ENCODE measurements around the gene HDGFL3. TPM values are rescaled to one million over a fixed set of nuclear protein-coding genes. Genes with fewer than 3 reads are reported as not detected.

Gene HDGFL3
- total and polyA plus RNA-seq, 9 of the 15 experiments (the other 6 are each of a cell fraction or from before 2014, with no cell fraction given): 6.7 to 42.0 (median 31.4) TPM

DNA sequence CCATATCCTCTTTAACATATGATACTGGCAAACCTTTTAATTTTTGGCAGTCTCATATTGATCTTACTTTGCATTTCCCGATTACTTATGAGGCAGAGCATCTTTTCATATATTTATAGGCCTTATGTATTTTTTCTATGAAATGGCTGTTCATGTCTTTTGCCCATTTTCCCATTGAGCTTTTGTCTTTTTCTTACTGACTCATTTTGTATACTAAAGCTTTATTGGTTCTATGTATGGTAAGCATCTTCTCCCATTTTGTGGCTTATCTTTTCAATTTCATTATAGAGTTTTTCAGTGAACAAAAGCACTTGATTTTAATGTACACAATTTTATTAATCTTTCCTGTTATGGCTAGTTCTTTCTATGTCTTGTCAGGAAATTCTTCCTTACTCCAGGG lies 17.2 kb downstream of the HDGFL3 start (continued):
- TF ChIP-seq, protein P1, sequence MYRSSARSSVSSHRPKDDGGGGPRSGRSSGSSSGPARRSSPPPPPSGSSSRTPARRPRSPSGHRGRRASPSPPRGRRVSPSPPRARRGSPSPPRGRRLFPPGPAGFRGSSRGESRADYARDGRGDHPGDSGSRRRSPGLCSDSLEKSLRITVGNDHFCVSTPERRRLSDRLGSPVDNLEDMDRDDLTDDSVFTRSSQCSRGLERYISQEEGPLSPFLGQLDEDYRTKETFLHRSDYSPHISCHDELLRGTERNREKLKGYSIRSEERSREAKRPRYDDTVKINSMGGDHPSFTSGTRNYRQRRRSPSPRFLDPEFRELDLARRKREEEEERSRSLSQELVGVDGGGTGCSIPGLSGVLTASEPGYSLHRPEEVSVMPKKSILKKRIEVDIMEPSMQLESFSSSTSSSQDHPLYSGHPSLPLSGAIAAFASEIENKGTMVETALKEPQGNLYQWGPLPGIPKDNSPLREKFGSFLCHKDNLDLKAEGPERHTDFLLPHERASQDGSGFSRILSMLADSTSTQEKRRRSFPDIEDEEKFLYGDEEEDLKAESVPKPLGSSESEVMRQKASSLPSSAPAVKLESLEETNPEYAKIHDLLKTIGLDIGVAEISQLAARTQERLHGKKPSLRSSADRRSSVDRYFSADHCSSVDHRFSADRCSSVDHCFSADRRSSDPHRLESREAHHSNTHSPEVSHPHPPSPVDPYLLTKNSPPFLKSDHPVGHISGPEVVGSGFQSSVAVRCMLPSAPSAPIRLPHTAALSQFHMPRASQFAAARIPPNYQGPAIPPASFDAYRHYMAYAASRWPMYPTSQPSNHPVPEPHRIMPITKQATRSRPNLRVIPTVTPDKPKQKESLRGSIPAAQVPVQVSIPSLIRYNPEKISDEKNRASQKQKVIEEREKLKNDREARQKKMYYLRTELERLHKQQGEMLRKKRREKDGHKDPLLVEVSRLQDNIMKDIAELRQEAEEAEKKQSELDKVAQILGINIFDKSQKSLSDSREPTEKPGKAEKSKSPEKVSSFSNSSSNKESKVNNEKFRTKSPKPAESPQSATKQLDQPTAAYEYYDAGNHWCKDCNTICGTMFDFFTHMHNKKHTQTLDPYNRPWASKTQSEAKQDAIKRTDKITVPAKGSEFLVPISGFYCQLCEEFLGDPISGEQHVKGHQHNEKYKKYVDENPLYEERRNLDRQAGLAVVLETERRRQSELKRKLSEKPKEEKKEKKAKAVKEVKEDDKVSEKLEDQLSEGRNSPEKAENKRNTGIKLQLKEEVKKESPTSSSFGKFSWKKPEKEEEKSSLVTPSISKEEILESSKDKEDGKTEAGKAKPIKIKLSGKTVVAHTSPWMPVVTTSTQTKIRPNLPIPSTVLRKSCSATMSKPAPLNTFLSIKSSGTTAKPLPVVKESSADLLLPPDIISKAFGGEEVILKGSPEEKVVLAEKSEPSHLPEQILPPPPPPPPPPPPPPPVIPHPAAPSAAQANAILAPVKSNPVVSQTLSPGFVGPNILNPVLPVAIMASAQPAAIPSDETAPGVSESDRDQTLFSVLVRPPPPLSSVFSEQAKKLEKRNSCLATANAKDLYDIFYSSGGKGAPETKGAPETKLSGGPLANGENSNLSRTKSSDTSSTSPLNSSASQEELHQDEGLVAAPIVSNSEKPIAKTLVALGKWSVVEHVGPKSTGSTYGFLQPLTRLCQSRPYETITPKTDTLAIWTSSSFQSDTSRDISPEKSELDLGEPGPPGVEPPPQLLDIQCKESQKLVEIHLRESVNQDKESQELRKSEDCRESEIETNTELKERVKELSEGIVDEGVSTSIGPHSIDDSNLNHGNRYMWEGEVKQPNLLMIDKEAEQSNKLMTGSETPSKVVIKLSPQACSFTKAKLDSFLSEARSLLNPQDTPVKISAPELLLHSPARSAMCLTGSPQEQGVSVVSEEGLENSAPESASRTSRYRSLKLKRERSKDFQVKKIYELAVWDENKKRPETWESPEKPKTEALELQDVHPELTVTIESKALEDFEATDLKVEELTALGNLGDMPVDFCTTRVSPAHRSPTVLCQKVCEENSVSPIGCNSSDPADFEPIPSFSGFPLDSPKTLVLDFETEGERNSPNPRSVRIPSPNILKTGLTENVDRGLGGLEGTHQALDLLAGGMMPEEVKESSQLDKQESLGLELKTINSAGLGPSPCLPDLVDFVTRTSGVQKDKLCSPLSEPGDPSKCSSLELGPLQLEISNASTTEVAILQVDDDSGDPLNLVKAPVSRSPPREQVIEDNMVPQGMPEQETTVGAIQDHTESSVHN (IDR thresholded peaks at IDR 0.05; ENCODE audit: borderline replicate concordance in 1 of 2, low read depth in 1 of 2): no peak
- no peak for TF ChIP-seq SNIP1 (IDR thresholded peaks at IDR 0.05; ENCODE audit: low read depth)
